ENCODE measurements around the gene OGFRL1.

Gene OGFRL1

DNA sequence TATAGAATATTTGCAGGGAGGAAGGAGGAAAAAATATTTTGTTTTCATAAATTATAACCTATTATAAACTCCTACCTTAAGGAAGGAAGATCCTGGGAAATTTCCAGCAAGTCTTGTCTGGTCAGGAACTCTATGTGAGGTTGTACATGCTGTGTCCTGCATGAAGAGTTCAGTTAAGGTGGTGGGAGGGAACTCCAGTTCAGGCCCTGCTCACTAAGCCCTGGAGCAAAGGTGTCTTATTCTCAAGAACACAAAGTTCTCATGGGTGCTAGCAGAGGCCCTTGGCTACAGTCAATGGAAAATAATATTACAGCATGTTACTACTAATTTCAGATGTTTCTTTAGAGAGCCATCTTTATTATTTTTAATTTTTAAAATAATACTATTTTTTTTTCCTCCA, 3.8 kb upstream of the OGFRL1 start:
- TF ChIP-seq, protein P1, sequence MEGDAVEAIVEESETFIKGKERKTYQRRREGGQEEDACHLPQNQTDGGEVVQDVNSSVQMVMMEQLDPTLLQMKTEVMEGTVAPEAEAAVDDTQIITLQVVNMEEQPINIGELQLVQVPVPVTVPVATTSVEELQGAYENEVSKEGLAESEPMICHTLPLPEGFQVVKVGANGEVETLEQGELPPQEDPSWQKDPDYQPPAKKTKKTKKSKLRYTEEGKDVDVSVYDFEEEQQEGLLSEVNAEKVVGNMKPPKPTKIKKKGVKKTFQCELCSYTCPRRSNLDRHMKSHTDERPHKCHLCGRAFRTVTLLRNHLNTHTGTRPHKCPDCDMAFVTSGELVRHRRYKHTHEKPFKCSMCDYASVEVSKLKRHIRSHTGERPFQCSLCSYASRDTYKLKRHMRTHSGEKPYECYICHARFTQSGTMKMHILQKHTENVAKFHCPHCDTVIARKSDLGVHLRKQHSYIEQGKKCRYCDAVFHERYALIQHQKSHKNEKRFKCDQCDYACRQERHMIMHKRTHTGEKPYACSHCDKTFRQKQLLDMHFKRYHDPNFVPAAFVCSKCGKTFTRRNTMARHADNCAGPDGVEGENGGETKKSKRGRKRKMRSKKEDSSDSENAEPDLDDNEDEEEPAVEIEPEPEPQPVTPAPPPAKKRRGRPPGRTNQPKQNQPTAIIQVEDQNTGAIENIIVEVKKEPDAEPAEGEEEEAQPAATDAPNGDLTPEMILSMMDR (IDR thresholded peaks at IDR 0.05; ENCODE audit: low read depth, low read length): no peak
- peak in 1 of 2 donors; percentile 33 for DNase-seq (ENCODE audit: low read depth in 2 of 2)
- no peak overlapping the region for H3K4me3 ChIP-seq (replicated peaks in 1 of 2; ENCODE audit: low read depth in 2 of 2, low read length in 2 of 2)

DNA sequence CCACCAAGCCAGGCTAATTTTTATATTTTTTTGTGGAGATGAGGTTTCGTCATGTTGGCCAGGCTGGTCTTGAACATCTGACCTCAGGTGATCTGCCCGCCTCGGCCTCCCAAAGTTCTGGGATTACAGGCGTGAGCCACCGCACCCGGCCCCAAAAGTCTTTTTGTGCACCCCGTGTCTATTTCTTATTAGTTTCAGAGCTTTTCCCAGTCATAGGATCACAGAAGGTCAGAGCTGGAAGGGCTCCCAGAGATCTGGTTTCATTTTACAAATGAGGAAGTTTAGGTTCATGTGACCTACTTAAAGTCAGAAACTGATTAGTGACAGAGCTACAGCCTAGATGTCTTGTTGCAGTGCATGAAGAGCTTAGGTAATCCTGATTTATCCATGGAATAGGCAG, 1.6 kb upstream of the OGFRL1 start:
- peak in 1 of 2 donors; percentile 22 for DNase-seq (ENCODE audit: low read depth in 2 of 2)
- no peak overlapping the region for H3K4me3 ChIP-seq (replicated peaks in 1 of 2; ENCODE audit: low read depth in 2 of 2, low read length in 2 of 2)
- TF ChIP-seq, protein P1 (IDR thresholded peaks at IDR 0.05; ENCODE audit: low read depth, low read length): no peak

DNA sequence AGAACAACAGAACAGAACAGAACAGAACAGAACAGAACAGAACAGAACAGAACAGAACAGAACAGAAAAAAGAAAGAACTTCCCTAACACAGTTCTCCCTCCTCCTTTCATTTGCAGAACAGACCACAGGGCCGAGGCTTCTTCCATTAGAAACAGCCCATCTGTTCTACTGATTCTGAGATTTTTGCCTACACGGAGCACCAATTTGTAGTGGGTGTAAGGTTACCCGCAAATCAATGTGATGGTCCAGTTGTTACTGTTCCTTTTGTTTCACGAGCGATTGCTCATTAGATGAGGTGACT, 734 bp upstream of the OGFRL1 start:
- peak overlapping the region; percentile 65 to 73 for H3K4me3 ChIP-seq (replicated peaks in 1 of 2; ENCODE audit: low read depth in 2 of 2, low read length in 2 of 2)
- TF ChIP-seq, protein P1 (IDR thresholded peaks at IDR 0.05; ENCODE audit: low read depth, low read length): no peak
- DNase-seq (ENCODE audit: low read depth in 2 of 2): no peak

DNA sequence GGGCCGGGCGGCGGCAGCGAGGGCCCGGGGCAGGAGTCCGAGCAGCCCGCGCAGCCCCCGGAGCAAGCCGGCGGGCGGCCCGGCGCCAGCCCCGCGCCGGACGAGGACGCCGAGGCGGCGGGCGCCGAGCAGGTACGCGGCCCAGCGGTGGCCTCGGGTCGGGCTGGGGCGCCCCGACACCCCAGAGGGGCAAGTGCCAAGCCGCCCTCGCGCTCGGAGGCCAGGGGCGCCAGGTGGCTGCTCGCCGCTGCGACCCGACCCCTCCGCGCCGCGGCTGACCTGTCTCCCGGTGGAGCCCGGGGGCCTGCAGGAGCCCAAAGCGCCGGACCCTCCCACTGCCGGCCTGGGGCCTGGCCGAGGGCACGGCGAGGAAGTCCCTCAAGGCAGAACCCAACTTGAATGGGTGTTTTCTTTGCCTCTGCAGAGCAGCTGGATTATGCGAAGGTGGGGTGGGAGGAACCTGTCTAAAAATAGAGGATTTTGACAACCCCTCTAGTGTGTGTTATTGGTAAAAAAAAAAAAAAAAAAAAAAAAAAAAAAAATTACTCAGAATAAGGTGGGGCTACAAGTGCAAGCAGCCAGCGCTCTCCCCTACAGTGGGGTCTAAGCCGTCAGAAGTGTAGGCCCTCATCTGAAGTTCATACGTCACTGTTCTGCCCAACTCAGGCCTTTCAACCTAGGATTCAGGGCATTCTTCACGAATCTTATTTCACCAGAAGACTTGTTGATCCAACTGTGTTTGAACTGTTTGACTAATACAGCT, 609 bp downstream of the OGFRL1 start:
- peak; percentile 24 to 38 for DNase-seq (ENCODE audit: low read depth in 2 of 2)
- TF ChIP-seq, protein P1 (IDR thresholded peaks at IDR 0.05; ENCODE audit: low read depth, low read length): no peak
- peak overlapping the region; percentile 57 to 73 for H3K4me3 ChIP-seq (replicated peaks in 1 of 2; ENCODE audit: low read depth in 2 of 2, low read length in 2 of 2)

DNA sequence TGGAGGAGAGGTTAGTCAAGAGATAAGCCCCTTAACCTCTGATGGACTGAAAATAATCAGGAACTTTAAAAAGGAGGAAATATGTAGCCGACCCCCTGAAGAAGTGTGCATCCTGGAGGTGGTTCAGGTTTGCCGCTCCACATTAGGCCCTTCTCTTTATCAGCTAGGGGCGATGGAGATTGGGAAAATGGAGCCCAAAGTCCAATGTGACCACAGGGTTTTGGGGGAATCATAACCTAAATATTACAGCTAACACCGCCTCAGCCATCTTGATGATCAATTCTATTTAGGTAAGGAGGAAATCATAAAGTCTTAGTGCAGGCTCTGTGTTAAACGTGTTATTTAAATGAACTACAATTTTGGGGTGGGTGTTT, 1.2 kb downstream of the OGFRL1 start:
- H3K4me3 ChIP-seq (replicated peaks in 1 of 2; ENCODE audit: low read depth in 2 of 2, low read length in 2 of 2): peak overlapping the region; percentile 57 to 73
- no peak for DNase-seq (ENCODE audit: low read depth in 2 of 2)
- TF ChIP-seq, protein P1 (IDR thresholded peaks at IDR 0.05; ENCODE audit: low read depth, low read length): no peak

DNA sequence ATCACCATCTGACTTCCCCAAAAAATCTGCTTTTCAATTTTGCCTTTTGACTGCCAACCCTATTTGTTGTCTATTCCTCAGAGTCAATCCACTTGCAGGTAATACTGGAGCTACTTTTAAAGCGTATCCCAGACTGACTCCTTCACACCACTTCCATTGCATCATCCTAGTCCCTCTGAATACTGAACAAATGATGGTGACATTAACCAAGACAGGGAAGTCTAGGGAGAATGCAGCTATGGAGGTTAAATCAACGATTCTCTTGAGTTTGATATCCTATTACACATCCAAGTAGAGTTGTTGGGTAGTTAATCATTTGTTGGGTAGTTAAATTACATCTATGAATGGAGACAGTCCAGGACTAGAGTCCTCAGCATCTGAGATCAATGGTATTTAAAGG, 2.0 kb downstream of the OGFRL1 start:
- TF ChIP-seq, protein P1 (IDR thresholded peaks at IDR 0.05; ENCODE audit: low read depth, low read length): no peak
- DNase-seq (ENCODE audit: low read depth in 2 of 2): no peak
- peak overlapping the region in 1 of 2 donors; percentile 3 for H3K4me3 ChIP-seq (replicated peaks in 1 of 2; ENCODE audit: low read depth in 2 of 2, low read length in 2 of 2)

DNA sequence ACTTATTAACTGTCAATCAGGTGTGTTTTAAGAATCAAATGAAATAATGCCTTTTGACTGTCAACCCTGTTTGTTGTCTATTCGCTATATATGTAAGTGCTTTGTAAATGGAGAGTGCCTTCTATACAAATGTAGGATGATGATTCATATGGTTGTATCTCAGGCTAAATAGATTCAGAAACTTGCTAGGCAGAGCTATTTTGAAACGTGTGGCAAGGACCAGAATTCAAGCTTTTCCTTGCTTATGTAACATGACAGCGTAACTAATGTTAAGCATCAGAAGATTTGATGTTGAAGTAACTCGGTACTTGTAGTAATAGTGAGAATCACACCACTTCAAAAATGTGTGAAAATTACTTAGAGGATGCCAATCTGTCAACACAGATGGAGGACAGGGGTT, 3.4 kb downstream of the OGFRL1 start:
- peak in 1 of 2 donors; percentile 32 for DNase-seq (ENCODE audit: low read depth in 2 of 2)
- TF ChIP-seq, protein P1 (IDR thresholded peaks at IDR 0.05; ENCODE audit: low read depth, low read length): no peak
- no peak overlapping the region for H3K4me3 ChIP-seq (replicated peaks in 1 of 2; ENCODE audit: low read depth in 2 of 2, low read length in 2 of 2)
